GM12878 (cell line): ENCODE measurements around the gene PRKAG3. TPM values are rescaled to one million over a fixed set of nuclear protein-coding genes. Genes with fewer than 3 reads are reported as not detected.

Experiments
- BACH1 ChIP-seq: fragments of 450-650 bp; IDR thresholded peaks from 2 replicates; pipeline ENCODE4 v1.6.1; 2017; ENCODE audit warnings: mild to moderate bottlenecking, borderline replicate concordance
- CHD2 ChIP-seq: IDR thresholded peaks from 2 replicates; pipeline ENCODE4 v1.6.1; 2011; ENCODE audit warnings: low read depth, low read length, improper control_type of control experiment, borderline replicate concordance
- EGR1 ChIP-seq, 2 experiments: IDR thresholded peaks; 1 replicate in 1 of 2; 2 replicates in 1 of 2; pipeline ENCODE4 v1.6.1; 2011 to 2012; ENCODE audit warnings: low read depth in 2 of 2, low read length in 2 of 2, borderline replicate concordance in 1 of 2, mild to moderate bottlenecking in 1 of 2, moderate library complexity in 1 of 2
- HDGF ChIP-seq: fragments of 450-650 bp; IDR thresholded peaks from 2 replicates; pipeline ENCODE4 v1.6.1; 2016; ENCODE audit warnings: antibody characterized with exemption
- MTA2 ChIP-seq: fragments of 450-650 bp; IDR thresholded peaks from 2 replicates; pipeline ENCODE4 v1.6.1; 2016; ENCODE audit warnings: low read depth, mild to moderate bottlenecking, moderate library complexity
- POU2F2 ChIP-seq: IDR thresholded peaks from 3 replicates; pipeline ENCODE4 v1.6.1; 2011; ENCODE audit warnings: low read depth, mild to moderate bottlenecking, low read length, borderline replicate concordance
- RUNX3 ChIP-seq: IDR thresholded peaks from 2 replicates; pipeline ENCODE4 v1.6.1; 2012; ENCODE audit warnings: low read length, inconsistent platforms
- SIN3A ChIP-seq: IDR thresholded peaks from 2 replicates; pipeline ENCODE4 v1.6.1; 2012; ENCODE audit warnings: low read depth, low read length, improper control_type of control experiment
- SMAD5 ChIP-seq: IDR thresholded peaks from 2 replicates; pipeline ENCODE4 v1.6.1; 2016; ENCODE audit warnings: antibody characterized with exemption, low read depth
- SMC3 ChIP-seq: IDR thresholded peaks from 2 replicates; pipeline ENCODE4 v1.6.1; 2011; ENCODE audit warnings: low read length, improper control_type of control experiment, borderline replicate concordance
- STAT1 ChIP-seq: fragments of 450-650 bp; conservative IDR thresholded peaks from 2 replicates; pipeline ENCODE4 v1.6.1; 2014; ENCODE audit warnings: antibody characterized with exemption, mild to moderate bottlenecking
- SUZ12 ChIP-seq: fragments of 200-600 bp; sonication (generic); IDR thresholded peaks from one replicate; pipeline ENCODE4 v1.6.1; 2018; ENCODE audit warnings: antibody characterized with exemption, mild to moderate bottlenecking; ENCODE audit not compliant: unreplicated experiment
- YY1 ChIP-seq: IDR thresholded peaks from 2 replicates; pipeline ENCODE4 v1.6.1; 2011; ENCODE audit warnings: low read depth, mild to moderate bottlenecking, low read length
- polyA plus RNA-seq, 11 experiments: library from polyadenylated mRNA; depleted of rRNA in 4 of 11; unstranded in 6 of 11; stranded (reverse) in 5 of 11; fragments of >200 nt; fragmentation: Nextera tagmentation in 4 of 11; fragmentation: Illumina TruSeq in 1 of 11; extraction: Ambion mirVana in 4 of 11; extraction: Trizol in 1 of 11; gene quantifications; 1 replicate in 1 of 11; 2 replicates in 10 of 11; pipeline versions ENCODE4 v1.2.1 to v1.2.3, GENCODE V29; 2011 to 2016; ENCODE audit warnings: inconsistent platforms in 2 of 11, missing spikeins in 2 of 11, low read depth in 1 of 11
- total RNA-seq, 4 experiments: library from RNA; depleted of rRNA in 3 of 4; stranded (reverse); fragments of >200 nt in 3 of 4; fragmentation: Illumina TruSeq in 1 of 4; extraction: Trizol in 1 of 4; gene quantifications; 2 replicates each; pipeline versions ENCODE4 v1.2.1 to v1.2.3, GENCODE V29; 2013 to 2021
- TF ChIP-seq, protein P1 (sequence below): fragments of 450-650 bp; formaldehyde crosslinking; IDR thresholded peaks from 2 replicates; pipeline ENCODE4 v1.4.0; 2020; ENCODE audit warnings: mild to moderate bottlenecking, moderate library complexity
- TF ChIP-seq, protein P2 (sequence below): fragments of 450-650 bp; IDR thresholded peaks from 2 replicates; pipeline ENCODE4 v1.6.1; 2014; ENCODE audit warnings: mild to moderate bottlenecking
- TF ChIP-seq, protein P3 (sequence below): fragments of 450-650 bp; IDR thresholded peaks from 2 replicates; pipeline ENCODE4 v1.6.1; 2018; ENCODE audit warnings: borderline replicate concordance, mild to moderate bottlenecking; ENCODE audit not compliant: partially characterized antibody
- TF ChIP-seq, protein P4 (sequence below): IDR thresholded peaks from 2 replicates; pipeline ENCODE4 v1.6.1; 2012; ENCODE audit warnings: low read depth, low read length, improper control_type of control experiment
- TF ChIP-seq, protein P5 (sequence below): fragments of 150-350 bp; IDR thresholded peaks from 2 replicates; pipeline ENCODE4 v1.6.1; 2016; ENCODE audit warnings: low read depth, low read length

PRKAG3 gene
- total and polyA plus RNA-seq, 10 of the 15 experiments (the other 5 are each of a cell fraction or from before 2014, with no cell fraction given): 0.04 to 0.12 (median 0.06) TPM; not detected in 7

DNA sequence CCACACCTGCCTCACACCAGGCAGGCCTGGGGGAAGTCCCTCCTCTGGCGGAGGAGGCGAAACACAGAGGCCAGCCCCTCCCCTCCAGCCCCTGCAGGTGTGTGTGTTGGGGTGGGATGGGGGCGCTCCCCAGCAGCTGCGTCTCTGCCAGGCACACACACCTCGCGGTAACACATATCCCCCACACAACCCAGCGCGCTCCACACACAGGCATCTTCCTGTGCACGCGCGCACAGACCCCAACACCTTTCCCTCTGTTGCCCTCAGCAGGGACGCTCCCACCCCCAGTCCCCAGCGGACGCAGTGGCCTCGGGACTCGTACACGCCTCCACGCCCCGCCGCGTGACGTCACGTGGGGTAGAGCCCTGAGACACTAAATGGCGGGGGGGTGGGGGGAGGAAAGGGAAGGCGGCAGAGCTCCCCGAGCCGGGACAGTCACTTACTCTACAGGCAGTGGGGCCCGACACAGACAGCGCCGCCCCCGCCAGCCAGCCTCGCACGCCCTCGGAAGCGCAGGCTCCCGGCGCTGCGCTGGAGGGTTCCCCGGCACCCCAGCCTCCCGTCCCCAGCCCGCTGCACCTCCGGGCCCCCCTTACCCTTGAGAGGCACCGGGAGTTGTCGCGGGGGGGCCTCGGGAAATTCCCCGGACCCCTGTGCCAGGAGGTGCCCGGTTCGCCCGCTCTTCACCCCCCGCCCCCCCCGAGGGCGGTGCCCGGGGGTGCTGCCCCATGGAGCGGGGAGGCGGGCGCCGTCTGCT lies 48.7 kb upstream of the PRKAG3 start, which contains the start of gene WNT10A (continued):
- TF ChIP-seq, protein P1, sequence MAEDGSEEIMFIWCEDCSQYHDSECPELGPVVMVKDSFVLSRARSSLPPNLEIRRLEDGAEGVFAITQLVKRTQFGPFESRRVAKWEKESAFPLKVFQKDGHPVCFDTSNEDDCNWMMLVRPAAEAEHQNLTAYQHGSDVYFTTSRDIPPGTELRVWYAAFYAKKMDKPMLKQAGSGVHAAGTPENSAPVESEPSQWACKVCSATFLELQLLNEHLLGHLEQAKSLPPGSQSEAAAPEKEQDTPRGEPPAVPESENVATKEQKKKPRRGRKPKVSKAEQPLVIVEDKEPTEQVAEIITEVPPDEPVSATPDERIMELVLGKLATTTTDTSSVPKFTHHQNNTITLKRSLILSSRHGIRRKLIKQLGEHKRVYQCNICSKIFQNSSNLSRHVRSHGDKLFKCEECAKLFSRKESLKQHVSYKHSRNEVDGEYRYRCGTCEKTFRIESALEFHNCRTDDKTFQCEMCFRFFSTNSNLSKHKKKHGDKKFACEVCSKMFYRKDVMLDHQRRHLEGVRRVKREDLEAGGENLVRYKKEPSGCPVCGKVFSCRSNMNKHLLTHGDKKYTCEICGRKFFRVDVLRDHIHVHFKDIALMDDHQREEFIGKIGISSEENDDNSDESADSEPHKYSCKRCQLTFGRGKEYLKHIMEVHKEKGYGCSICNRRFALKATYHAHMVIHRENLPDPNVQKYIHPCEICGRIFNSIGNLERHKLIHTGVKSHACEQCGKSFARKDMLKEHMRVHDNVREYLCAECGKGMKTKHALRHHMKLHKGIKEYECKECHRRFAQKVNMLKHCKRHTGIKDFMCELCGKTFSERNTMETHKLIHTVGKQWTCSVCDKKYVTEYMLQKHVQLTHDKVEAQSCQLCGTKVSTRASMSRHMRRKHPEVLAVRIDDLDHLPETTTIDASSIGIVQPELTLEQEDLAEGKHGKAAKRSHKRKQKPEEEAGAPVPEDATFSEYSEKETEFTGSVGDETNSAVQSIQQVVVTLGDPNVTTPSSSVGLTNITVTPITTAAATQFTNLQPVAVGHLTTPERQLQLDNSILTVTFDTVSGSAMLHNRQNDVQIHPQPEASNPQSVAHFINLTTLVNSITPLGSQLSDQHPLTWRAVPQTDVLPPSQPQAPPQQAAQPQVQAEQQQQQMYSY (CRISPR knock-in tag): no peak
- TF ChIP-seq, protein P2, sequence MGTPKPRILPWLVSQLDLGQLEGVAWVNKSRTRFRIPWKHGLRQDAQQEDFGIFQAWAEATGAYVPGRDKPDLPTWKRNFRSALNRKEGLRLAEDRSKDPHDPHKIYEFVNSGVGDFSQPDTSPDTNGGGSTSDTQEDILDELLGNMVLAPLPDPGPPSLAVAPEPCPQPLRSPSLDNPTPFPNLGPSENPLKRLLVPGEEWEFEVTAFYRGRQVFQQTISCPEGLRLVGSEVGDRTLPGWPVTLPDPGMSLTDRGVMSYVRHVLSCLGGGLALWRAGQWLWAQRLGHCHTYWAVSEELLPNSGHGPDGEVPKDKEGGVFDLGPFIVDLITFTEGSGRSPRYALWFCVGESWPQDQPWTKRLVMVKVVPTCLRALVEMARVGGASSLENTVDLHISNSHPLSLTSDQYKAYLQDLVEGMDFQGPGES: no peak
- TF ChIP-seq CHD2 (peak; percentile 90), YY1 (no peak), SUZ12 (no peak), MTA2 (peak; percentile 90), SMAD5 (no peak), EGR1 (IDR thresholded peaks at IDR 0.05; ENCODE audit: borderline replicate concordance in 1 of 2, low read depth in 2 of 2, low read length in 2 of 2) (peak in 1 of 2 experiments; percentile 88; a peak in 2 of 3 replicates), POU2F2 (no peak), RUNX3 (no peak), STAT1 (no peak), BACH1 (peak; percentile 94), SMC3 (no peak; the same call in 1 of the 2 replicates), HDGF (peak; percentile 99), SIN3A (peak; percentile 84; the same call in 1 of the 2 replicates)
- TF ChIP-seq, protein P3, sequence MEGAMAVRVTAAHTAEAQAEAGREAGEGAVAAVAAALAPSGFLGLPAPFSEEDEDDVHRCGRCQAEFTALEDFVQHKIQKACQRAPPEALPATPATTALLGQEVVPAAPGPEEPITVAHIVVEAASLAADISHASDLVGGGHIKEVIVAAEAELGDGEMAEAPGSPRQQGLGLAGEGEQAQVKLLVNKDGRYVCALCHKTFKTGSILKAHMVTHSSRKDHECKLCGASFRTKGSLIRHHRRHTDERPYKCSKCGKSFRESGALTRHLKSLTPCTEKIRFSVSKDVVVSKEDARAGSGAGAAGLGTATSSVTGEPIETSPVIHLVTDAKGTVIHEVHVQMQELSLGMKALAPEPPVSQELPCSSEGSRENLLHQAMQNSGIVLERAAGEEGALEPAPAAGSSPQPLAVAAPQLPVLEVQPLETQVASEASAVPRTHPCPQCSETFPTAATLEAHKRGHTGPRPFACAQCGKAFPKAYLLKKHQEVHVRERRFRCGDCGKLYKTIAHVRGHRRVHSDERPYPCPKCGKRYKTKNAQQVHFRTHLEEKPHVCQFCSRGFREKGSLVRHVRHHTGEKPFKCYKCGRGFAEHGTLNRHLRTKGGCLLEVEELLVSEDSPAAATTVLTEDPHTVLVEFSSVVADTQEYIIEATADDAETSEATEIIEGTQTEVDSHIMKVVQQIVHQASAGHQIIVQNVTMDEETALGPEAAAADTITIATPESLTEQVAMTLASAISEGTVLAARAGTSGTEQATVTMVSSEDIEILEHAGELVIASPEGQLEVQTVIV: peak; percentile 18
- TF ChIP-seq, protein P4, sequence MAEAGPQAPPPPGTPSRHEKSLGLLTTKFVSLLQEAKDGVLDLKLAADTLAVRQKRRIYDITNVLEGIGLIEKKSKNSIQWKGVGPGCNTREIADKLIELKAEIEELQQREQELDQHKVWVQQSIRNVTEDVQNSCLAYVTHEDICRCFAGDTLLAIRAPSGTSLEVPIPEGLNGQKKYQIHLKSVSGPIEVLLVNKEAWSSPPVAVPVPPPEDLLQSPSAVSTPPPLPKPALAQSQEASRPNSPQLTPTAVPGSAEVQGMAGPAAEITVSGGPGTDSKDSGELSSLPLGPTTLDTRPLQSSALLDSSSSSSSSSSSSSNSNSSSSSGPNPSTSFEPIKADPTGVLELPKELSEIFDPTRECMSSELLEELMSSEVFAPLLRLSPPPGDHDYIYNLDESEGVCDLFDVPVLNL: no peak
- TF ChIP-seq, protein P5, sequence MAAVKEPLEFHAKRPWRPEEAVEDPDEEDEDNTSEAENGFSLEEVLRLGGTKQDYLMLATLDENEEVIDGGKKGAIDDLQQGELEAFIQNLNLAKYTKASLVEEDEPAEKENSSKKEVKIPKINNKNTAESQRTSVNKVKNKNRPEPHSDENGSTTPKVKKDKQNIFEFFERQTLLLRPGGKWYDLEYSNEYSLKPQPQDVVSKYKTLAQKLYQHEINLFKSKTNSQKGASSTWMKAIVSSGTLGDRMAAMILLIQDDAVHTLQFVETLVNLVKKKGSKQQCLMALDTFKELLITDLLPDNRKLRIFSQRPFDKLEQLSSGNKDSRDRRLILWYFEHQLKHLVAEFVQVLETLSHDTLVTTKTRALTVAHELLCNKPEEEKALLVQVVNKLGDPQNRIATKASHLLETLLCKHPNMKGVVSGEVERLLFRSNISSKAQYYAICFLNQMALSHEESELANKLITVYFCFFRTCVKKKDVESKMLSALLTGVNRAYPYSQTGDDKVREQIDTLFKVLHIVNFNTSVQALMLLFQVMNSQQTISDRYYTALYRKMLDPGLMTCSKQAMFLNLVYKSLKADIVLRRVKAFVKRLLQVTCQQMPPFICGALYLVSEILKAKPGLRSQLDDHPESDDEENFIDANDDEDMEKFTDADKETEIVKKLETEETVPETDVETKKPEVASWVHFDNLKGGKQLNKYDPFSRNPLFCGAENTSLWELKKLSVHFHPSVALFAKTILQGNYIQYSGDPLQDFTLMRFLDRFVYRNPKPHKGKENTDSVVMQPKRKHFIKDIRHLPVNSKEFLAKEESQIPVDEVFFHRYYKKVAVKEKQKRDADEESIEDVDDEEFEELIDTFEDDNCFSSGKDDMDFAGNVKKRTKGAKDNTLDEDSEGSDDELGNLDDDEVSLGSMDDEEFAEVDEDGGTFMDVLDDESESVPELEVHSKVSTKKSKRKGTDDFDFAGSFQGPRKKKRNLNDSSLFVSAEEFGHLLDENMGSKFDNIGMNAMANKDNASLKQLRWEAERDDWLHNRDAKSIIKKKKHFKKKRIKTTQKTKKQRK: no peak
